ENCODE results near the gene BEND2. TPM values are rescaled to one million over a fixed set of nuclear protein-coding genes. Genes with fewer than 3 reads are reported as not detected.

Gene BEND2
- polyA plus RNA-seq, 1 donor from 2014 or later, result not detected

DNA sequence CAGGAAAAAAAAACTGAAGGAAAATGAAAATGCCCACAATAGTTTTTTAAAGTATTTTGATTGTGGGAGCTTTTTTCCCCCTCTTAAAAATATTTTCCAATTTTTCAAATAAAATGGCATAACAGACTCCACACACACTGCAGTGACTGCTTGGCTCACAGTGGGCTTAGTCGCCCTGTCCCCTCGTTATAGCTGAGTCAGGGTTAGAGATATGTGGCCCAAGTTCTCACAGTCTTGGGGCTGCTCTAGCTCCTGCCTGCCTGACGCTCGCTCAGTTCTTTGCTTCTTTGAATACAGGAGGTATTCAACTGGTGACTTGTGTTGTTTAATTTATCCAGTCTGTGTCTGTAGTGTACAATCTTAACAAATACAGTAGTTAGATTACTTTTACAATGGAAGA lies 47.7 kb downstream of the BEND2 start:
- TF ChIP-seq SMC3 (conservative IDR thresholded peaks at IDR 0.05; ENCODE audit: poor library complexity) (no peak), TAF1 (IDR thresholded peaks at IDR 0.05; ENCODE audit: low read depth) (no peak), CTCF (IDR thresholded peaks at IDR 0.05; ENCODE audit: poor library complexity, severe bottlenecking) (no peak), EP300 (conservative IDR thresholded peaks at IDR 0.05; ENCODE audit: poor library complexity, severe bottlenecking) (no peak), POLR2AphosphoS5 (IDR thresholded peaks at IDR 0.05) (no peak), EZH2 (IDR thresholded peaks at IDR 0.05; ENCODE audit: borderline replicate concordance, insufficient read depth, low read length, poor library complexity, severe bottlenecking) (no peak), RAD21 (conservative IDR thresholded peaks at IDR 0.05) (no peak), MXI1 (conservative IDR thresholded peaks at IDR 0.05; ENCODE audit: poor library complexity, severe bottlenecking) (no peak)
- TF ChIP-seq, protein P1, sequence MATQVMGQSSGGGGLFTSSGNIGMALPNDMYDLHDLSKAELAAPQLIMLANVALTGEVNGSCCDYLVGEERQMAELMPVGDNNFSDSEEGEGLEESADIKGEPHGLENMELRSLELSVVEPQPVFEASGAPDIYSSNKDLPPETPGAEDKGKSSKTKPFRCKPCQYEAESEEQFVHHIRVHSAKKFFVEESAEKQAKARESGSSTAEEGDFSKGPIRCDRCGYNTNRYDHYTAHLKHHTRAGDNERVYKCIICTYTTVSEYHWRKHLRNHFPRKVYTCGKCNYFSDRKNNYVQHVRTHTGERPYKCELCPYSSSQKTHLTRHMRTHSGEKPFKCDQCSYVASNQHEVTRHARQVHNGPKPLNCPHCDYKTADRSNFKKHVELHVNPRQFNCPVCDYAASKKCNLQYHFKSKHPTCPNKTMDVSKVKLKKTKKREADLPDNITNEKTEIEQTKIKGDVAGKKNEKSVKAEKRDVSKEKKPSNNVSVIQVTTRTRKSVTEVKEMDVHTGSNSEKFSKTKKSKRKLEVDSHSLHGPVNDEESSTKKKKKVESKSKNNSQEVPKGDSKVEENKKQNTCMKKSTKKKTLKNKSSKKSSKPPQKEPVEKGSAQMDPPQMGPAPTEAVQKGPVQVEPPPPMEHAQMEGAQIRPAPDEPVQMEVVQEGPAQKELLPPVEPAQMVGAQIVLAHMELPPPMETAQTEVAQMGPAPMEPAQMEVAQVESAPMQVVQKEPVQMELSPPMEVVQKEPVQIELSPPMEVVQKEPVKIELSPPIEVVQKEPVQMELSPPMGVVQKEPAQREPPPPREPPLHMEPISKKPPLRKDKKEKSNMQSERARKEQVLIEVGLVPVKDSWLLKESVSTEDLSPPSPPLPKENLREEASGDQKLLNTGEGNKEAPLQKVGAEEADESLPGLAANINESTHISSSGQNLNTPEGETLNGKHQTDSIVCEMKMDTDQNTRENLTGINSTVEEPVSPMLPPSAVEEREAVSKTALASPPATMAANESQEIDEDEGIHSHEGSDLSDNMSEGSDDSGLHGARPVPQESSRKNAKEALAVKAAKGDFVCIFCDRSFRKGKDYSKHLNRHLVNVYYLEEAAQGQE (IDR thresholded peaks at IDR 0.05; ENCODE audit: borderline replicate concordance), result no peak
- Histone ChIP-seq H4K20me1 (ENCODE audit: insufficient read depth) (no peaks in the 10 kb centered on the region), H3F3A (ENCODE audit: insufficient read depth, low read length, poor library complexity, severe bottlenecking) (no peaks in the 10 kb centered on the region), H3K9me3 (ENCODE audit: low read length) (no peaks in the 10 kb centered on the region), H3K4me2 (ENCODE audit: low read length) (no peak overlapping the region), H3K27ac (ENCODE audit: low read length) (no peak overlapping the region), H3K79me2 (replicated peaks; ENCODE audit: insufficient read depth, low read length) (no peaks in the 10 kb centered on the region), H3K4me3 (ENCODE audit: low read length) (no peak overlapping the region), H3K36me3 (ENCODE audit: insufficient read depth, low read length) (no peaks in the 10 kb centered on the region), H3K9ac (ENCODE audit: low read length) (no peak overlapping the region), H2AFZ (ENCODE audit: low read depth, low read length) (no peak overlapping the region), H3K27me3 (ENCODE audit: insufficient read depth, low read depth, low read length) (no peaks in the 10 kb centered on the region), H3K9me2 (ENCODE audit: insufficient read depth, low read length) (no peaks in the 10 kb centered on the region)

DNA sequence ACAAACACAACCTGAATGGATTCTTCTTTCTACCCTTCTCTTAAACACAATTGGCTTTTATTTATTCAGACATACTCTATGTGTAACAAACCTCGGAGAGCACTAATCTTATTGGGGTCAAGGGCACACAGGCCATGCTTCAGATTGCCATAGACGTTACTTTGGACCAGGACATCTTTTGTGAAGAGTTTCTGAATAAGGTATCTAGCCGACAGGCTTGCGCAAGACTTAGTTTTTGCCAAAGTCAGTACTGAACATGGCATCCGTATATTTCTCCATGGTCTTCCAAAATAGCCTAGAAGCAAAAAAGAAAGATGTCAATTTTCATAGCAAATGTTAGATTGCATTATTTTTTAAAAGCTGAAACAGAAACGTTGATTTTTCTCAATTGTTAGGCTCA lies 49.8 kb downstream of the BEND2 start:
- Histone ChIP-seq H3K36me3 (ENCODE audit: insufficient read depth, low read length) (no peaks in the 10 kb centered on the region), H3K27ac (ENCODE audit: low read length) (no peak overlapping the region), H3K27me3 (ENCODE audit: insufficient read depth, low read depth, low read length) (no peaks in the 10 kb centered on the region), H3F3A (ENCODE audit: insufficient read depth, low read length, poor library complexity, severe bottlenecking) (no peaks in the 10 kb centered on the region), H3K9ac (ENCODE audit: low read length) (no peak overlapping the region), H4K20me1 (ENCODE audit: insufficient read depth) (no peaks in the 10 kb centered on the region), H3K9me2 (ENCODE audit: insufficient read depth, low read length) (no peaks in the 10 kb centered on the region), H3K79me2 (replicated peaks; ENCODE audit: insufficient read depth, low read length) (no peaks in the 10 kb centered on the region), H3K4me2 (ENCODE audit: low read length) (no peak overlapping the region), H2AFZ (ENCODE audit: low read depth, low read length) (no peak overlapping the region), H3K9me3 (ENCODE audit: low read length) (no peaks in the 10 kb centered on the region), H3K4me3 (ENCODE audit: low read length) (no peak overlapping the region)
- no peak for TF ChIP-seq EZH2 (IDR thresholded peaks at IDR 0.05; ENCODE audit: borderline replicate concordance, insufficient read depth, low read length, poor library complexity, severe bottlenecking)
- no peak for TF ChIP-seq SMC3 (conservative IDR thresholded peaks at IDR 0.05; ENCODE audit: poor library complexity)
- TF ChIP-seq CTCF (IDR thresholded peaks at IDR 0.05; ENCODE audit: poor library complexity, severe bottlenecking), result no peak
- TF ChIP-seq POLR2AphosphoS5 (IDR thresholded peaks at IDR 0.05), result no peak
- no peak for TF ChIP-seq EP300 (conservative IDR thresholded peaks at IDR 0.05; ENCODE audit: poor library complexity, severe bottlenecking)
- TF ChIP-seq, protein P1 (IDR thresholded peaks at IDR 0.05; ENCODE audit: borderline replicate concordance), result no peak
- no peak for TF ChIP-seq TAF1 (IDR thresholded peaks at IDR 0.05; ENCODE audit: low read depth)
- no peak for TF ChIP-seq RAD21 (conservative IDR thresholded peaks at IDR 0.05)
- TF ChIP-seq MXI1 (conservative IDR thresholded peaks at IDR 0.05; ENCODE audit: poor library complexity, severe bottlenecking), result no peak
